ENCODE results near the gene ATOH8.

Gene ATOH8

DNA sequence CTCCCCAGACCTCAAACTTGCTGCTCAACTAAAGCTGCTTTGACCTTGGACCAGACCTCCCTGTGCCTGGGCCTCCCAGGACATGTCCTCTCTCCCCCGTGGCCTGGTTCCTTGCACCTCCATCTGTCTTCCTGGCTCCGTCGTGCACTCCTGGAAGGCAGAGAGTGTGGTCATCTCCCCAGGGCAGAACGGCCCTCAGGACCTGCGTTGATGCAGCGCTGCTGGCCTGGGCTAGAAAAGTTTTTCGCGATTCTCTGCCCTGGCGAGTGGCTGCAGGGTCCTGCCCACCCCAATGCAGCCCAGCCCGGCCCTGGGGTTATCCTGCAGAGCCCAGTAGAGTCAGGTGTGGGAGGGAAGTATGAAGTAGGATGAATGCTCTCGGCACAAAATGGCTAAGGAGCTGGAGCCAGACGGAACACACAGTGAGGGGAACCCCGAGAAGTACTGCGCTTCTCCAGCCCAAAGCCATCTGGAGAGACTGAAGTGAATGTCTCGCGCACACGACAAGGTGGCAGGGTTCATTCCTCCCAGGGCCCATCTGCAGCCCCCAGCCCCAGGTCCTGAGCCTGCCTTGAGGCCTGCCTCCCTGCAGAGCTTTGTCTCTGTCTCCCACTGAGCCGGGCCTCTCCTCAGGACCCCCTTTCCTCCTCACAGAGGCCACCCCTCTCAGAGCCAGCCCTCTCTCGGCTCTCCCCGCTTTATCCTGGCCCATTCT, 41.7 kb downstream of the ATOH8 start:
- Histone ChIP-seq H3K4me1 (ENCODE audit: insufficient read depth, low read length) (peaks cover 1% of the 10 kb centered on the region; the same call in 1 of the 2 replicates), H3K36me3 (ENCODE audit: insufficient read depth, low read length) (no peaks in the 10 kb centered on the region), H3K27ac (ENCODE audit: low read length) (no peak overlapping the region), H3K9ac (ENCODE audit: low read depth, low read length) (no peak overlapping the region), H3K4me2 (ENCODE audit: insufficient read depth, low read length) (no peak overlapping the region), H4K20me1 (ENCODE audit: insufficient read depth, low read length) (no peaks in the 10 kb centered on the region), H2AFZ (ENCODE audit: low read depth, low read length) (no peak overlapping the region), H3K27me3 (ENCODE audit: insufficient read depth, low read length, poor library complexity) (peaks cover 3% of the 10 kb centered on the region), H3K79me2 (ENCODE audit: insufficient read depth, low read length) (no peaks in the 10 kb centered on the region), H3K9me3 (ENCODE audit: insufficient read depth, low read length, severe bottlenecking) (no peaks in the 10 kb centered on the region), H3K4me3 (ENCODE audit: low read depth in 1 of 2, low read length in 2 of 2) (no peak overlapping the region)
- DNase-seq (no peak), ATAC-seq (ENCODE audit: insufficient read depth, low read depth) (no peak)
- no peak for TF ChIP-seq EZH2 (IDR thresholded peaks at IDR 0.05; ENCODE audit: borderline replicate concordance, low read depth, low read length, severe bottlenecking)
- TF ChIP-seq, protein P1, sequence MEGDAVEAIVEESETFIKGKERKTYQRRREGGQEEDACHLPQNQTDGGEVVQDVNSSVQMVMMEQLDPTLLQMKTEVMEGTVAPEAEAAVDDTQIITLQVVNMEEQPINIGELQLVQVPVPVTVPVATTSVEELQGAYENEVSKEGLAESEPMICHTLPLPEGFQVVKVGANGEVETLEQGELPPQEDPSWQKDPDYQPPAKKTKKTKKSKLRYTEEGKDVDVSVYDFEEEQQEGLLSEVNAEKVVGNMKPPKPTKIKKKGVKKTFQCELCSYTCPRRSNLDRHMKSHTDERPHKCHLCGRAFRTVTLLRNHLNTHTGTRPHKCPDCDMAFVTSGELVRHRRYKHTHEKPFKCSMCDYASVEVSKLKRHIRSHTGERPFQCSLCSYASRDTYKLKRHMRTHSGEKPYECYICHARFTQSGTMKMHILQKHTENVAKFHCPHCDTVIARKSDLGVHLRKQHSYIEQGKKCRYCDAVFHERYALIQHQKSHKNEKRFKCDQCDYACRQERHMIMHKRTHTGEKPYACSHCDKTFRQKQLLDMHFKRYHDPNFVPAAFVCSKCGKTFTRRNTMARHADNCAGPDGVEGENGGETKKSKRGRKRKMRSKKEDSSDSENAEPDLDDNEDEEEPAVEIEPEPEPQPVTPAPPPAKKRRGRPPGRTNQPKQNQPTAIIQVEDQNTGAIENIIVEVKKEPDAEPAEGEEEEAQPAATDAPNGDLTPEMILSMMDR (IDR thresholded peaks at IDR 0.05; ENCODE audit: borderline replicate concordance, extremely low read depth, low read length, poor library complexity, severe bottlenecking), result no peak

DNA sequence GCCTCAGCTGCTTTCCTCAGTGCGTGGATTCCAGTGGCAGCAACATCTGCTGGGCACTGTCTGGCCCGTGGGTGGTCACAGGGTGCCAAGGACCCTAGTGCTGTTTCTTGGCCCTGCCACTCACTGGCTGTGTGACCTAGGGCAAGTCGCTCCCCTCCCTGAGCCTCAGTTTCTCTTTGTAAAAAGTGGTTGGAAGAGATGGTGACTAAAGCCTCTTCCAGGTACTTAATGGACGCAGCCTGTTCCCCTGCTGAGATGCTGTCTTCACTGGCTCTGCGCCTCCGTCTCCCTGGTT, 42.2 kb downstream of the ATOH8 start:
- no peak for TF ChIP-seq EZH2 (IDR thresholded peaks at IDR 0.05; ENCODE audit: borderline replicate concordance, low read depth, low read length, severe bottlenecking)
- TF ChIP-seq, protein P1 (IDR thresholded peaks at IDR 0.05; ENCODE audit: borderline replicate concordance, extremely low read depth, low read length, poor library complexity, severe bottlenecking), result no peak

DNA sequence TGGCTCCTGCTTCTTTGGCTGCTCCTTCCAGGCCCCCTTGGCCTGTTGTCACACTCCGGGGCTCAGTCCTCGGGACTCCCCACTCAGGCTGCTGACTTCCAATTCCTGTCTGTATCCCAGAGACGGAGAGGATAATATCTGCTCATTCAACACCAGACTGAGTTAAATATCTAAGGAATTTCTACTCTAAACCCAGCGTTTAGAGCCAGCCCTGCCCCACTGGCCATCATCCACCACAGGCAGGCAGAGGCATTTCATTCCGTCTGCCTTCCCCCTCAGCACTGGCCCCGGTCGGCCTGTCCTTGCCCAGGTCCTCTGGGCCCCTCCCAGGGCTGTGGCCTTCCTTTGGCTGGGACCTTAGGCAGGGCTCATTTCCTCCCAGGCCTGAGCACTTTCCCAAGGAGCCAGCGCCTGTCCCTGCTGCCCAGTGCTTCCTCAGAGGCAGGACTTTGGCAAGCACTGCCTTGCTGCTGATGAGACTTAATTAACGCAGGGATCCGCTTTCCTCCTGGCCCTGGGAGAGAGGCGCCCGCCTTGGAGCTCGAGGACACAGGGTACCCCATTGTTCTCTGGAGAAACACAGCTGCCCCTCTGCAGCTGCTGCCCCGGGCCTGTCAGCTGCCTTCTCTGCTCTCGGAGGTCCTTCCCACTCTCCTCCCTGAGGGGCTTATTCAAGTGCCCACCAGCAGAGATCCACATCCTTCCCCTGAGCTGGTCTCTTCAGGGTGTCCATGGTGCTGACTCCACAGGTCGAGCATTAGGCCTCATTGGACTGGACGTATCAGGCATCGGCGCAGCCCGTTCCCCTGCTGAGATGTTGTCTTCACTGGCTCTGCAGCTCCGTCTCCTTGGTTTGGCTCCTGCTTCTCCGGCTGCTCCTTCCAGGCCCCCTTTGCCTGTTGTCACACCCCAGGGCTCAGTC, 42.8 kb downstream of the ATOH8 start:
- H3K27me3 ChIP-seq (ENCODE audit: insufficient read depth, low read length, poor library complexity), result peaks cover 3% of the 10 kb centered on the region
- no peak overlapping the region for H2AFZ ChIP-seq (ENCODE audit: low read depth, low read length)
- H3K4me1 ChIP-seq (ENCODE audit: insufficient read depth, low read length), result peaks cover 7% of the 10 kb centered on the region; the same call in 1 of the 2 replicates
- H3K36me3 ChIP-seq (ENCODE audit: insufficient read depth, low read length), result no peaks in the 10 kb centered on the region
- H3K9me3 ChIP-seq (ENCODE audit: insufficient read depth, low read length, severe bottlenecking), result no peaks in the 10 kb centered on the region
- no peaks in the 10 kb centered on the region for H4K20me1 ChIP-seq (ENCODE audit: insufficient read depth, low read length)
- ATAC-seq (ENCODE audit: insufficient read depth, low read depth) (no peak), DNase-seq (no peak)
- H3K4me2 ChIP-seq (ENCODE audit: insufficient read depth, low read length), result no peak overlapping the region
- H3K27ac ChIP-seq (ENCODE audit: low read length), result no peak overlapping the region
- no peak overlapping the region for H3K9ac ChIP-seq (ENCODE audit: low read depth, low read length)
- no peak overlapping the region for H3K4me3 ChIP-seq (ENCODE audit: low read depth in 1 of 2, low read length in 2 of 2)
- TF ChIP-seq, protein P1 (IDR thresholded peaks at IDR 0.05; ENCODE audit: borderline replicate concordance, extremely low read depth, low read length, poor library complexity, severe bottlenecking), result no peak
- no peak for TF ChIP-seq EZH2 (IDR thresholded peaks at IDR 0.05; ENCODE audit: borderline replicate concordance, low read depth, low read length, severe bottlenecking)
- H3K79me2 ChIP-seq (ENCODE audit: insufficient read depth, low read length), result no peaks in the 10 kb centered on the region

More for the DNA sequence above, 42.2 kb downstream of the ATOH8 start:
- peaks cover 6% of the 10 kb centered on the region; the same call in 1 of the 2 replicates for H3K4me1 ChIP-seq (ENCODE audit: insufficient read depth, low read length)
- DNase-seq (no peak), ATAC-seq (ENCODE audit: insufficient read depth, low read depth) (no peak)
- H4K20me1 ChIP-seq (ENCODE audit: insufficient read depth, low read length), result no peaks in the 10 kb centered on the region
- H3K36me3 ChIP-seq (ENCODE audit: insufficient read depth, low read length), result no peaks in the 10 kb centered on the region
- H2AFZ ChIP-seq (ENCODE audit: low read depth, low read length), result no peak overlapping the region
- H3K9me3 ChIP-seq (ENCODE audit: insufficient read depth, low read length, severe bottlenecking), result no peaks in the 10 kb centered on the region
- H3K27ac ChIP-seq (ENCODE audit: low read length), result no peak overlapping the region
- H3K9ac ChIP-seq (ENCODE audit: low read depth, low read length), result no peak overlapping the region
- no peak overlapping the region for H3K4me2 ChIP-seq (ENCODE audit: insufficient read depth, low read length)
- H3K4me3 ChIP-seq (ENCODE audit: low read depth in 1 of 2, low read length in 2 of 2), result no peak overlapping the region
- peaks cover 3% of the 10 kb centered on the region for H3K27me3 ChIP-seq (ENCODE audit: insufficient read depth, low read length, poor library complexity)
- H3K79me2 ChIP-seq (ENCODE audit: insufficient read depth, low read length), result no peaks in the 10 kb centered on the region

Data from DND-41 (cell line).